NCI-H146 treated with DMSO at 0.1 percent for 48 hours (cell line): ENCODE results near the gene VCX3B.
"Not testable (repeated sequence)": the region's sequence is repeated elsewhere in the genome, so short reads cannot be mapped to it uniquely, and the experiment has no call there.

ENCODE experiments used
- DNase-seq: peaks from one replicate; lab custom pipeline; 2025; ENCODE audit not compliant: unreplicated experiment; lab: John Stamatoyannopoulos, UW

Gene VCX3B

DNA sequence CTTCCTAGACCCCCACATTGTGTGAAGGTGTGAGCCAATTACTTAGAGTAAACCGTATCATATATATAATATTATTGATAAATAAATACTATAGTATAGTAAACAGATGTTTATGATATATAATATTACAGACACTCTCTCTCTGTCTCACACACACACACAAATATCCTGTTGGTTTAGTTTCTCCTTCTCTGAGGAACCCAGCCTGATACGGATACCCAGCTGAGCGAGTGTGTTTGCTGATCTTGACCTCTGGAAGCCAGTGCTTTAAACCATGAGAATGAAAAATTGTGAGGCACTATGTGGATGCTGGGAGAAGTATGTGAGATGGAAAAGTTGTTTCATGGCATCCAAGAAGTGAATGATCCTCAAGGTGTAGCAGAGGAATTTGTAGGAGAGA, at the start of gene VCX3B:
TSS of gene VCX3B (plus strand) at position 301 of the 400 bp plus-strand sequence. CDS start 621 bp downstream, outside the sequence.
- not testable (repeated sequence) for DNase-seq

DNA sequence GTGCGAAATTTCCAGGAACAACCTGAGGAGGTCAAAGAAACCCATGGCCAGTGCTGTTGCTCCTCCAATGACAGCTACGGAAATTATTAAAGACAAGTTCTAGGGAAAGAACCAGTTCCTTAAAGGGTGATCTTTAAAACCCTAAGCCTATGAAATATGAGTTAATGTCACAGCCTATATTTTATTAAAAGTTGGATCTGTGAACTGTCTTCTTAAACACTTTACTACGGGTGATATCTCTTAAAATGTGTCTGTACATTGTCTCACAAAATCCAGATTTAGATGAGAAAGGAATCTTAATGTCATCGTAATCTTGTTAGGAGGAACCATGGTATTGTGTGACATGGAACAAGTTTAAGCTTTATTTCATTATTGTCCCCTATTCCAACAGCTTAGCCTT, 46.3 kb upstream of the VCX3B start:
- DNase-seq = no peak

GRCh38 chrX:8424912-8425311, 39.7 kb upstream of the VCX3B start:
- no peak for DNase-seq

DNA sequence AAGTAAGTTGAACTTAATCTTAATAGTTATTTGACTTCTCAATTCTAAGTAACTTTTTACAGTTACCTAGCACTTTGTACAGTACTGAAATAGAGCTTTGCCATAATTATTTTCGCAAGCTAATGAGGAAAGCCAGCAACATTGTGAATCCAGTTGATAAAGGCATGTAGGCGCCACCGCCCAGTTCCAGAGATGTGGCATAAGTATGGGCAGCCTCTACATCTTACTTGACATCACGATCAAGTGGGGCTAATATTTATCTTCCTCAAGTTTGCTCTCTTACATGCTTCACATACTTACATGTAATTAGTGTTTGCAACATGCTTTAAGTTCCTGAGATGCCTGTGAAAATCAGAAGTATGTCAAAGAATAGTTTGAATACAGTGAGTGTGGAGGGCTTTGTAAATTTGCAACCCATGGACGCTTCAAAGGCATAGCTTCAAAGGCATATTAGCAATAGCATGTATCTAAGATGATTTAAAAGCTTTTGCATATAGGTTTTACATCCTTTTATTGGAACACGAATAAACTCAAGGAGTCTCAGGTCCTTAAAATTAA, 34.9 kb upstream of the VCX3B start:
- DNase-seq = no peak

- DNase-seq = no peak
These were observed 34.2 kb upstream of the VCX3B start for GRCh38 chrX:8430444-8430843.

DNA sequence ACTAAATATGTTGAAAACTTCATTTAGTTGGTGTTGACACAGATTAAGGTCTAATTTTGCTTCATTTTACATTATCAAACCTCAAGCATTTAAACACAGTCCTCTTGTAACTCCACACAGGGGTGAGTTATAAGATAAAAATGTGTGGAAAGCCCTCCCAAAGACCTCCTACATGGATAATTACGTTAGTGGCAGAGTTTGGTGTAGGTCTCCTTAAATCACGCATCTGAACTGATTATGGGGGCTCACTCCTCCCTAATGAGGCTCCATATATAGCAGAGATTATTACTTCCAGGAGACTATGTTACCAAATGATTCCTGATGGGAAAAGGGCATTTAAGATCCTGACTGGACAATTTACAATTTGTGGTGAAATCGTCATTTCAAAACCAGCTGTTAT, 32.2 kb upstream of the VCX3B start:
- DNase-seq = no peak

- DNase-seq = no peak
These were observed 31.2 kb upstream of the VCX3B start for GRCh38 chrX:8433109-8434062.

- no peak for DNase-seq
These were observed 17.3 kb upstream of the VCX3B start for GRCh38 chrX:8447368-8447767.

GRCh38 chrX:8452343-8452742, 12.3 kb upstream of the VCX3B start:
- DNase-seq = not testable (repeated sequence)

- no peak for DNase-seq
These were observed 11.0 kb upstream of the VCX3B start for GRCh38 chrX:8453611-8454010.

GRCh38 chrX:8455557-8455956, 9.1 kb upstream of the VCX3B start:
- DNase-seq = no peak

GRCh38 chrX:8462488-8462887, 2.1 kb upstream of the VCX3B start:
- DNase-seq = no peak

DNA sequence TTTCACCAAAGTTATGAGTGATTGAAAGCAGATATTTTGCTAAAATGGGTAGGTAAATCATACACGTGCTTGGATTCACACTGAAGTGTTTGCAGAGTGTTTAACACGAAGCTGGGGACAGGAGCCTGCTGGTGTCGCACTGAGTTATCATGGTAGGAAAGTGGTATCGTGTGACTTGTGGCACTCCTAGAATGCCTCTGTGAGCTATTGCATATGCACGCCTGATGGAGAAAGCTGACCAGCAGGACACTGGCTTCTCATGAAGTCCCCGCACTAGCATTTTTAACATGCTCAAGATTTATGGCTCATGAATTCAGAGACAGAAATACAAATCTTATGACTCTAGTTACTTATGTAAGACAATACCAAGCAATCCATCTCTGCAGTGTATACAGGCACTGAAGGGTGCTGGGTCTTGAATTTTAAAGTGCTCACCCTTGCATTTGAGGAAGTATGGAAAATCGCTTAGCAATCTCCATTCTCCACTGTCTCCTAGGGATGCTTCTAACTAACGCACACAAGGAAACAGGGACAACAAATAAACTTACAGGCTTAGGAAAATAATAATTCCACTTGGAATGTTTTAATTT, 19.8 kb downstream of the VCX3B start:
- no peak for DNase-seq

DNA sequence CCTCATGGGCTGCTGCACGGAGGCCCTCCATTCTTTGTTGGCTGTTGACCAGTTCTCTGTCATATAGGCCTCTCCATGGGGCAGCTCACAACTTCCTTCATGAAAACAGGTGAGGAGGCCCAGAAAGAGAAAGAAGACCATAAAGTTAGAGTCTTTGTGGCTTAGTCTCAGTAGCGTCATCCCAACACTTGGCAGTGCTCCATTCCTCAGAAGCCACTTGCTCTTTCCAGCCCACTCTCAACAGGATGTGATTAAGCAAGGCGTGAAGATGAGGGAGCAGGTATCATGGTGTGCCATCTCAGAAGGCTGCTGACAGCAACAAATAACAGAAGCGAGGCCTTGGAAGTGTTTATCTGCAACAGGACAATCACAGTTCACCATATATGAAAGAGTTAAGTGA, 30.4 kb downstream of the VCX3B start:
- DNase-seq = not testable (repeated sequence)

GRCh38 chrX:8500203-8500602, 35.6 kb downstream of the VCX3B start:
- no peak for DNase-seq

DNA sequence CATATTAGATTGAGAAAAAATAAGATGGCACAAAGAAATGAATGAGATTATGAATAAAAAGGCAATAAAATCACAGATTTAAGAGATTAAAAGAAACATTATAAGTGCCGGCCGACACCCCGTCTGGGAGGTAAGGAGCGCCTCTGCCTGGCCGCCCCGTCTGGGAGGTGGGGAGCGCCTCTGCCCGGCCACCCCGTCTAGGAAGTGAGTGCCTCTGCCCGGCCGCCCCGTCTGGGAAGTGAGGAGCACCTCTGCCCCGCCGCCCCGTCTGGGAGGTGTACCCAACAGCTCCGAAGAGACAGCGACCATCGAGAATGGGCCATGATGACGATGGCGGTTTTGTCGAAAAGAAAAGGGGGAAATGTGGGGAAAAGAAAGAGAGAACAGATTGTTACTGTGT, 37.5 kb downstream of the VCX3B start:
- DNase-seq = not testable (repeated sequence)

DNA sequence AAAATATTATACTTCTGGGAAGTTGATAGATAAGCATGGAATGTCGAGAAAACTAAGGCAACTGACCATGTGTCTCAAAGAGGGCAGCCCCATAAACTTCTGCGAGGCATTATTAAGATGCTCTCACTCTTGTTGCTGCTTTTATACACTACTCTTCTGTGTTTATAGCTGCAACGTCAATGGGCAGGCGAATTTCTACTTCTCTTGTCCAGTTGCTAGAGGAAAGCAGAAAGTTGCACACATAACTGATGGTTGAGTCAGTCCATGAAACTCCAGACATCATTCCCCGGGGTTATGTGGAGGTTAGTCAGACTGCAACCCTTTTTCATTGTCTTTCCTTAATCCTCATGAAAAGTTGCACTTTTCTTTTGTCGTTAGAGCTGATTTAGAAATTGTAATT, 39.8 kb downstream of the VCX3B start:
- no peak for DNase-seq
